ENCODE measurements around the gene TIAM1. TPM values are rescaled to one million over a fixed set of nuclear protein-coding genes. Genes with fewer than 3 reads are reported as not detected.
A peak's percentile ranks its signal among the peaks of the same experiment; 100 is the strongest.

The TIAM1 gene
- polyA plus RNA-seq, 2 of the 4 experiments (the other 2 are of a cell fraction), result 0.23 to 0.40 TPM

DNA sequence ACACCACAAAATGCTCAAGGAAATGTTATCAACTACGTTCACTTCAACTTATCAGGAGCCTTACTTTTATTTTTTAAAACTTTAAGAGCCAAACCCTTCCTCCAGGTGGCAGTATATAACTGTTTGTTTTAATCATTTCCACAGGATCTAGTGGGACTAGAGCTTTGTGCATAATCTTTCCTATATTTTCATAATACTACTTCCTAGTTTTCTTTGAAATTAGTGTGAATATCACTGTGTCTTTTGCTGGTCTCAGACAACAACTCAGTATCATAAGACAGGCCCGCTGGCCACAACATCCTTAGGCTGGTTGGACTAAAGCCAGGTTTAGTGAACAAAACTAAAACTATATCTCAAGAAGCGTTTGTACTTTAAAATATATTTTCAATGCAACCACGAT, 145.5 kb downstream of the TIAM1 start:
- TF ChIP-seq EHF (CRISPR knock-in tag; IDR thresholded peaks at IDR 0.05) (no peak), RAD21 (conservative IDR thresholded peaks at IDR 0.05 in 1 of 2, IDR thresholded peaks at IDR 0.05 in 1 of 2) (peak; percentile 59 to 71), MYC (IDR thresholded peaks at IDR 0.05; ENCODE audit: borderline replicate concordance, low read length) (no peak), SMC3 (IDR thresholded peaks at IDR 0.05) (peak; percentile 64), NPAS2 (CRISPR knock-in tag; IDR thresholded peaks at IDR 0.05; ENCODE audit: borderline replicate concordance) (no peak), JUNB (IDR thresholded peaks at IDR 0.05) (no peak)
- TF ChIP-seq, protein P1, sequence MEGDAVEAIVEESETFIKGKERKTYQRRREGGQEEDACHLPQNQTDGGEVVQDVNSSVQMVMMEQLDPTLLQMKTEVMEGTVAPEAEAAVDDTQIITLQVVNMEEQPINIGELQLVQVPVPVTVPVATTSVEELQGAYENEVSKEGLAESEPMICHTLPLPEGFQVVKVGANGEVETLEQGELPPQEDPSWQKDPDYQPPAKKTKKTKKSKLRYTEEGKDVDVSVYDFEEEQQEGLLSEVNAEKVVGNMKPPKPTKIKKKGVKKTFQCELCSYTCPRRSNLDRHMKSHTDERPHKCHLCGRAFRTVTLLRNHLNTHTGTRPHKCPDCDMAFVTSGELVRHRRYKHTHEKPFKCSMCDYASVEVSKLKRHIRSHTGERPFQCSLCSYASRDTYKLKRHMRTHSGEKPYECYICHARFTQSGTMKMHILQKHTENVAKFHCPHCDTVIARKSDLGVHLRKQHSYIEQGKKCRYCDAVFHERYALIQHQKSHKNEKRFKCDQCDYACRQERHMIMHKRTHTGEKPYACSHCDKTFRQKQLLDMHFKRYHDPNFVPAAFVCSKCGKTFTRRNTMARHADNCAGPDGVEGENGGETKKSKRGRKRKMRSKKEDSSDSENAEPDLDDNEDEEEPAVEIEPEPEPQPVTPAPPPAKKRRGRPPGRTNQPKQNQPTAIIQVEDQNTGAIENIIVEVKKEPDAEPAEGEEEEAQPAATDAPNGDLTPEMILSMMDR (IDR thresholded peaks at IDR 0.05), result peak; percentile 63
- CTCF ChIA-PET, result interaction anchor here (0.7 to 10.6 kb wide), 17 partner anchors 8 to 410 kb away, joined by 3 to 110 read pairs (median 3); no protein-coding TSS in a partner anchor
- Histone ChIP-seq H3K9me3 (no peaks in the 10 kb centered on the region), H3K27ac (no peak overlapping the region), H3K4me2 (no peak overlapping the region), H3K4me3 (no peak overlapping the region), H3K4me1 (no peaks in the 10 kb centered on the region)
- 24% methylated on average over 4 of the region's 4 CpGs for WGBS (ENCODE audit: missing lambda C conversion rate)
- DNase-seq (ENCODE audit: low read depth in 1 of 2, low spot score in 1 of 2) (peak; percentile 13 to 36), FAIRE-seq (no peak), ATAC-seq (peak; percentile 57 to 70; a peak in 4 of 6 replicates)
- POLR2A ChIA-PET, result no interaction called here

DNA sequence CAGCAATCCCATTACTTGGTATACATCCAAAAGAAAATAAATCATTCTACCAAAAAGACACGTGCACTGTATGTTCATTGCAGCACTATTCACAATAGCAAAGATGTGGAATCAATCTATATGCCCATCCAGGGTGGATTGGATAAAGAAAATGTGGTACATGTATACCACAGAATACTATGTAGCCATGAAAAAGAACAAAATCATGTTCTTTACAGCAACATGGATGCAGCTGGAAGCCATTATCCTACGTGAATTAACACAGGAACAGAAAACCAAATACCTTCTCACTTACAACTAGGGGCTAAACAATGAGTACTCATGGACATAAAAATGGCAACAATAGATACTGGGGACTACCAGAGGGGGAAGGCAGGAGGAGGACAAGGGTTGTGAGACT, 147.3 kb downstream of the TIAM1 start:
- no peak for DNase-seq (ENCODE audit: low read depth in 1 of 2, low spot score in 1 of 2)
- POLR2A ChIA-PET, result no interaction called here
- ATAC-seq, result no peak
- no peak for TF ChIP-seq CHD2 (IDR thresholded peaks at IDR 0.05; ENCODE audit: low read length, partially characterized antibody)
- TF ChIP-seq SMC3 (IDR thresholded peaks at IDR 0.05), result no peak
- TF ChIP-seq KDM1A (IDR thresholded peaks at IDR 0.05; ENCODE audit: low read depth), result no peak
- TF ChIP-seq FOSB (CRISPR knock-in tag; IDR thresholded peaks at IDR 0.05), result no peak
- no peak for TF ChIP-seq RNF2 (IDR thresholded peaks at IDR 0.05; ENCODE audit: borderline replicate concordance, low read depth)
- TF ChIP-seq KDM5A (IDR thresholded peaks at IDR 0.05), result no peak
- no peak for TF ChIP-seq TP53 (CRISPR knock-in tag; IDR thresholded peaks at IDR 0.05)
- TF ChIP-seq, protein P2, sequence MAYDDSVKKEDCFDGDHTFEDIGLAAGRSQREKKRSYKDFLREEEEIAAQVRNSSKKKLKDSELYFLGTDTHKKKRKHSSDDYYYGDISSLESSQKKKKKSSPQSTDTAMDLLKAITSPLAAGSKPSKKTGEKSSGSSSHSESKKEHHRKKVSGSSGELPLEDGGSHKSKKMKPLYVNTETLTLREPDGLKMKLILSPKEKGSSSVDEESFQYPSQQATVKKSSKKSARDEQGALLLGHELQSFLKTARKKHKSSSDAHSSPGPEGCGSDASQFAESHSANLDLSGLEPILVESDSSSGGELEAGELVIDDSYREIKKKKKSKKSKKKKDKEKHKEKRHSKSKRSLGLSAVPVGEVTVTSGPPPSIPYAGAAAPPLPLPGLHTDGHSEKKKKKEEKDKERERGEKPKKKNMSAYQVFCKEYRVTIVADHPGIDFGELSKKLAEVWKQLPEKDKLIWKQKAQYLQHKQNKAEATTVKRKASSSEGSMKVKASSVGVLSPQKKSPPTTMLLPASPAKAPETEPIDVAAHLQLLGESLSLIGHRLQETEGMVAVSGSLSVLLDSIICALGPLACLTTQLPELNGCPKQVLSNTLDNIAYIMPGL (CRISPR knock-in tag; IDR thresholded peaks at IDR 0.05; ENCODE audit: borderline replicate concordance), result no peak
- TF ChIP-seq RAD21 (conservative IDR thresholded peaks at IDR 0.05 in 1 of 2, IDR thresholded peaks at IDR 0.05 in 1 of 2), result no peak
- TF ChIP-seq ZNF302 (CRISPR knock-in tag; IDR thresholded peaks at IDR 0.05), result no peak
- TF ChIP-seq CHD4 (IDR thresholded peaks at IDR 0.05; ENCODE audit: borderline replicate concordance), result no peak
- TF ChIP-seq RFX5 (IDR thresholded peaks at IDR 0.05), result no peak
- Histone ChIP-seq H3K4me1 (no peaks in the 10 kb centered on the region), H3K4me2 (no peak overlapping the region), H3K4me3 (no peak overlapping the region), H3K27ac (no peak overlapping the region), H3K9me3 (no peaks in the 10 kb centered on the region)
- FAIRE-seq, result no peak
- whole genome bisulfite sequencing (ENCODE audit: missing lambda C conversion rate), result 0% methylated on average over 2 of the region's 2 CpGs
- CTCF ChIA-PET, result interaction anchor here (1.1 to 10.6 kb wide), 5 partner anchors 9 to 384 kb away, joined by 3 to 110 read pairs (median 4); no protein-coding TSS in a partner anchor

DNA sequence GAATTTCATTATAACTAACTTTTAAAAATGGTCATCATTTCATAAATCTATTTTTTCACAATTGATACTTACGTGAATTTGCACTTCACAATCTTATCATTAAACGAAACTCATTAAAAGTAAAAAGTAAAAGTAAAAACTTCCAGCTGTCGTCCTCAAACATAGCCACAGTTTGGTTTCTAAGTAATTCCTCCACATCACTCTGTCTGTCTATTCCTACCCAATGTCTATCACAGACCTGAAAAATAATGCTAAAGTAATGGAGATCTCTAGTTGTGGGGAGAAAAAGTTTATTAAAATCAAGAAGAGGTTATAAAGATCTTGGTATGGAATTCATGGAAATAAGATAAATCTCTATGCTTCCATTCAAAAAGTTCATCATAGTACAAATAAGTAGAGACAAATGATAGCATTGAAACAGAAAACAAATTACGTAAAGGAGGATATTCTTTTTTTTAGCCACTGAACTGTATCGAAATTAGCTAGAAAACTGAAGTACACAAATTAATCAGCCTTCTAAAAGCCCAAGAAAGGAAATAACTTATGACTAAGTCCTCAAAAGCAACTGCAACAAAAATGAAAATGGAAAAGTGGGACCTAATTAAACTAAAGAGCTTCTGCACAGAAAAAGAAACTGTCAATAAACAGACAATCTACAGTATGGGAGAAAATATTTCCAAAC, 148.6 kb downstream of the TIAM1 start:
- no peak overlapping the region for H3K4me3 ChIP-seq
- WGBS (ENCODE audit: missing lambda C conversion rate), result 37% methylated on average over 5 of the region's 5 CpGs
- CTCF ChIA-PET, result interaction anchor here (1.0 to 10.6 kb wide), 5 partner anchors 15 to 410 kb away, joined by 3 to 110 read pairs (median 4); no protein-coding TSS in a partner anchor
- TF ChIP-seq NFE2L2 (conservative IDR thresholded peaks at IDR 0.05; ENCODE audit: low read length), result no peak
- TF ChIP-seq, protein P3, sequence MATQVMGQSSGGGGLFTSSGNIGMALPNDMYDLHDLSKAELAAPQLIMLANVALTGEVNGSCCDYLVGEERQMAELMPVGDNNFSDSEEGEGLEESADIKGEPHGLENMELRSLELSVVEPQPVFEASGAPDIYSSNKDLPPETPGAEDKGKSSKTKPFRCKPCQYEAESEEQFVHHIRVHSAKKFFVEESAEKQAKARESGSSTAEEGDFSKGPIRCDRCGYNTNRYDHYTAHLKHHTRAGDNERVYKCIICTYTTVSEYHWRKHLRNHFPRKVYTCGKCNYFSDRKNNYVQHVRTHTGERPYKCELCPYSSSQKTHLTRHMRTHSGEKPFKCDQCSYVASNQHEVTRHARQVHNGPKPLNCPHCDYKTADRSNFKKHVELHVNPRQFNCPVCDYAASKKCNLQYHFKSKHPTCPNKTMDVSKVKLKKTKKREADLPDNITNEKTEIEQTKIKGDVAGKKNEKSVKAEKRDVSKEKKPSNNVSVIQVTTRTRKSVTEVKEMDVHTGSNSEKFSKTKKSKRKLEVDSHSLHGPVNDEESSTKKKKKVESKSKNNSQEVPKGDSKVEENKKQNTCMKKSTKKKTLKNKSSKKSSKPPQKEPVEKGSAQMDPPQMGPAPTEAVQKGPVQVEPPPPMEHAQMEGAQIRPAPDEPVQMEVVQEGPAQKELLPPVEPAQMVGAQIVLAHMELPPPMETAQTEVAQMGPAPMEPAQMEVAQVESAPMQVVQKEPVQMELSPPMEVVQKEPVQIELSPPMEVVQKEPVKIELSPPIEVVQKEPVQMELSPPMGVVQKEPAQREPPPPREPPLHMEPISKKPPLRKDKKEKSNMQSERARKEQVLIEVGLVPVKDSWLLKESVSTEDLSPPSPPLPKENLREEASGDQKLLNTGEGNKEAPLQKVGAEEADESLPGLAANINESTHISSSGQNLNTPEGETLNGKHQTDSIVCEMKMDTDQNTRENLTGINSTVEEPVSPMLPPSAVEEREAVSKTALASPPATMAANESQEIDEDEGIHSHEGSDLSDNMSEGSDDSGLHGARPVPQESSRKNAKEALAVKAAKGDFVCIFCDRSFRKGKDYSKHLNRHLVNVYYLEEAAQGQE (IDR thresholded peaks at IDR 0.05), result no peak
- TF ChIP-seq HDAC2 (IDR thresholded peaks at IDR 0.05), result no peak
- TF ChIP-seq, protein P4, sequence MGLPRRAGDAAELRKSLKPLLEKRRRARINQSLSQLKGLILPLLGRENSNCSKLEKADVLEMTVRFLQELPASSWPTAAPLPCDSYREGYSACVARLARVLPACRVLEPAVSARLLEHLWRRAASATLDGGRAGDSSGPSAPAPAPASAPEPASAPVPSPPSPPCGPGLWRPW (IDR thresholded peaks at IDR 0.05), result no peak
- no peak for TF ChIP-seq KDM1A (IDR thresholded peaks at IDR 0.05; ENCODE audit: low read depth)
- no peaks in the 10 kb centered on the region for H3K9me3 ChIP-seq
- ATAC-seq, result no peak
- no peak overlapping the region for H3K4me2 ChIP-seq
- H3K4me1 ChIP-seq, result no peaks in the 10 kb centered on the region
- DNase-seq (ENCODE audit: low read depth in 1 of 2, low spot score in 1 of 2), result no peak
- no peak overlapping the region for H3K27ac ChIP-seq
- POLR2A ChIA-PET, result no interaction called here
- no peak for FAIRE-seq
